MM.1S (cell line): ENCODE data around the gene ATAD3C.
"Not testable (repeated sequence)": the region's sequence is repeated elsewhere in the genome, so short reads cannot be mapped to it uniquely, and the experiment has no call there.

ENCODE experiments used
- DNase-seq: peaks from one replicate; pipeline ENCODE4 v3.0.0-alpha.2; 2015
- H2AFZ ChIP-seq: fragments of 300-600 bp; sonication (generic); 2 replicates; pipeline ENCODE4 v1.6.0; 2016; ENCODE audit warnings: antibody characterized with exemption, low read length
- H3F3A ChIP-seq: fragments of 300-600 bp; sonication (generic); 2 replicates; pipeline ENCODE4 v1.6.1; 2016; ENCODE audit warnings: mild to moderate bottlenecking, antibody characterized with exemption, low read length, moderate library complexity, mixed read lengths; ENCODE audit not compliant: insufficient read depth
- H3K27ac ChIP-seq: fragments of 300-600 bp; sonication (generic); 2 replicates; pipeline ENCODE4 v1.5.1; 2016; ENCODE audit warnings: mild to moderate bottlenecking, low read length
- H3K27me3 ChIP-seq: fragments of 300-600 bp; sonication (generic); replicated peaks from 2 replicates; pipeline ENCODE4 v1.6.0; 2016; ENCODE audit warnings: low read length; ENCODE audit not compliant: insufficient read depth
- H3K36me3 ChIP-seq: fragments of 300-600 bp; sonication (generic); replicated peaks from 2 replicates; pipeline ENCODE4 v1.6.1; 2016; ENCODE audit warnings: mild to moderate bottlenecking, low read length, mixed read lengths; ENCODE audit not compliant: insufficient read depth
- H3K4me1 ChIP-seq: fragments of 300-600 bp; sonication (generic); 2 replicates; pipeline ENCODE4 v1.6.1; 2016; ENCODE audit warnings: low read length, mixed read lengths
- H3K4me2 ChIP-seq: fragments of 300-600 bp; sonication (generic); 2 replicates; pipeline ENCODE4 v1.6.0; 2016; ENCODE audit warnings: low read depth, low read length
- H3K4me3 ChIP-seq: fragments of 300-600 bp; sonication (generic); 2 replicates; pipeline ENCODE4 v1.5.1; 2016; ENCODE audit warnings: low read length, mixed read lengths
- H3K79me2 ChIP-seq: fragments of 300-600 bp; sonication (generic); 2 replicates; pipeline ENCODE4 v1.6.1; 2016; ENCODE audit warnings: mixed run types, low read length, mixed read lengths
- H3K9ac ChIP-seq: fragments of 300-600 bp; sonication (generic); 2 replicates; pipeline ENCODE4 v1.6.1; 2016; ENCODE audit warnings: low read length, mixed read lengths
- H3K9me2 ChIP-seq: fragments of 300-600 bp; sonication (generic); replicated peaks from 2 replicates; pipeline ENCODE4 v1.6.1; 2016; ENCODE audit warnings: mild to moderate bottlenecking, low read length, mixed read lengths; ENCODE audit not compliant: insufficient read depth
- H3K9me3 ChIP-seq: fragments of 300-600 bp; sonication (generic); replicated peaks from 2 replicates; pipeline ENCODE4 v1.6.1; 2016; ENCODE audit warnings: mild to moderate bottlenecking, low read length, mixed read lengths; ENCODE audit not compliant: insufficient read depth
- H4K20me1 ChIP-seq: fragments of 300-600 bp; sonication (generic); 2 replicates; pipeline ENCODE4 v1.6.1; 2016; ENCODE audit warnings: mild to moderate bottlenecking, low read length, moderate library complexity, mixed read lengths; ENCODE audit not compliant: insufficient read depth
- EZH2 ChIP-seq: fragments of 300-600 bp; sonication (generic); optimal IDR thresholded peaks from 2 replicates; pipeline ENCODE3; 2017; ENCODE audit warnings: low read depth, mild to moderate bottlenecking, antibody characterized with exemption, low read length, mixed read lengths
- EZH2phosphoT487 ChIP-seq: fragments of 300-600 bp; sonication (generic); IDR thresholded peaks from 2 replicates; pipeline ENCODE4 v1.6.1; 2018; ENCODE audit warnings: antibody characterized with exemption, low read length
- TF ChIP-seq, protein P1 (sequence below): fragments of 300-600 bp; sonication (generic); IDR thresholded peaks from 2 replicates; pipeline ENCODE4 v1.5.1; 2016; ENCODE audit warnings: antibody characterized with exemption, low read length, mixed read lengths

The ATAD3C gene

DNA sequence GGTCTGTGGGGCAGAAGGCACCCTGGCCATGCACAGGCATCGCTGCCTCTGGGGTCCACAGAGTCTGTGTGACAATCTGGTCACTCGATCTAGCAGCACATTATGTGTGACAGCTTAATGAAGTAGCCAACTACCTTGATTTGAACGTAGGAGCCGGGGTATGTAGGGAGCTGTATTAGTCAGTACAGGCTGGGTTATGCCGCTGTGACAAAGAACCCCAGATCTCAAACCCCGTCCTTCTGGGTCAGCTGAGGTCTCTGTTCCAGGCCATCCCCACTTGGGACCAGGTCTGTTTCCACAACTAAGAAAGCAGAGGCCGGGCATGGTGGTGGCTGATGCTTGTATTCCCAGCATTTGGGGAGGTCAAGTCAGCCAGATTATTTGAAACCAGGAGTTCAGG is 13.8 kb downstream of the ATAD3C start:
- Histone ChIP-seq H3K36me3 (no peaks in the 10 kb centered on the region), H4K20me1 (no peaks in the 10 kb centered on the region), H3K4me3 (peak overlapping the region; percentile 68), H3F3A (peaks cover 13% of the 10 kb centered on the region; the same call in 1 of the 2 replicates), H3K9ac (peak overlapping the region; percentile 77; the same call in 1 of the 2 replicates), H3K79me2 (peaks cover 29% of the 10 kb centered on the region), H2AFZ (no peak overlapping the region; the same call in 1 of the 2 replicates), H3K27me3 (peaks cover 5% of the 10 kb centered on the region), H3K4me1 (peaks cover 9% of the 10 kb centered on the region; the same call in 1 of the 2 replicates), H3K9me3 (no peaks in the 10 kb centered on the region), H3K9me2 (no peaks in the 10 kb centered on the region), H3K27ac (peak overlapping the region; percentile 88; the same call in 1 of the 2 replicates), H3K4me2 (peak overlapping the region; percentile 96)
- TF ChIP-seq EZH2phosphoT487 (no peak), EZH2 (no peak)
- TF ChIP-seq, protein P1, sequence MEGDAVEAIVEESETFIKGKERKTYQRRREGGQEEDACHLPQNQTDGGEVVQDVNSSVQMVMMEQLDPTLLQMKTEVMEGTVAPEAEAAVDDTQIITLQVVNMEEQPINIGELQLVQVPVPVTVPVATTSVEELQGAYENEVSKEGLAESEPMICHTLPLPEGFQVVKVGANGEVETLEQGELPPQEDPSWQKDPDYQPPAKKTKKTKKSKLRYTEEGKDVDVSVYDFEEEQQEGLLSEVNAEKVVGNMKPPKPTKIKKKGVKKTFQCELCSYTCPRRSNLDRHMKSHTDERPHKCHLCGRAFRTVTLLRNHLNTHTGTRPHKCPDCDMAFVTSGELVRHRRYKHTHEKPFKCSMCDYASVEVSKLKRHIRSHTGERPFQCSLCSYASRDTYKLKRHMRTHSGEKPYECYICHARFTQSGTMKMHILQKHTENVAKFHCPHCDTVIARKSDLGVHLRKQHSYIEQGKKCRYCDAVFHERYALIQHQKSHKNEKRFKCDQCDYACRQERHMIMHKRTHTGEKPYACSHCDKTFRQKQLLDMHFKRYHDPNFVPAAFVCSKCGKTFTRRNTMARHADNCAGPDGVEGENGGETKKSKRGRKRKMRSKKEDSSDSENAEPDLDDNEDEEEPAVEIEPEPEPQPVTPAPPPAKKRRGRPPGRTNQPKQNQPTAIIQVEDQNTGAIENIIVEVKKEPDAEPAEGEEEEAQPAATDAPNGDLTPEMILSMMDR: no peak
- no peak for DNase-seq

DNA sequence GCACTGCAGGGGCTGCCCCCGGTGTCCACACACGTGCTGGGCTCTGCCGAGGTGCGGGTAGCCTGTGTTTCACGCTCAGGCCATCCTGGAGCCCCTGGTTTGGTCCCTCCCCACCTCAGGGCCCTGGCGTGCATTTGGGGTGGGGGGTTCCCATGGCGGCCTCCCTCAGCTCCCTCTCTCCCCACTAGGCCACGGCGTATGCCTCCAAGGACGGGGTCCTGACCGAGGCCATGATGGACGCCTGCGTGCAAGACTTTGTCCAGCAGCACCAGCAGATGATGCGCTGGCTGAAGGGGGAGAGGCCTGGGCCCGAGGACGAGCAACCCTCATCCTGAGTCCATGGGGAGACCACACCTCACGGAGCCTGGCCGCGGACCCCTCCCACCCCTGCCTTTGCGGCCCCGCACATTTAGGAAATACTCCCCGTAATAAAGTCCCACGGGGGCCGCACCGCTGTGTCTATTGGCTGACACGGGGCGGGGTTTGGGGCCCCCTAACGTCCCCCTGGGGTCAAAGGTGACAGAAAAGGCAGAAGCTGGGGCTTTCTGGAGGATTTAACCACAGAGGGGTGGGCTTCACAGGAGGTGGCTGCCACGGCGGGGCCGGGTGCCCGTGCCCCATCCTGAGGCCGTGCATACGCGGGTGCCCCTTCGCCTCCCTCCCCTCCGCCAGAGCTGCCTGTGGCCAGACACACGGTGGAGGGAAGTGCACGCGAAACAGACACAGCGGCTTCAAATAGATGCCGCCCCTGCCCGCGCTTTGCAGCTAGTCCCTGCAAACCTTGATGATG is 18.9 kb downstream of the ATAD3C start:
- H3F3A ChIP-seq: peaks cover 11% of the 10 kb centered on the region
- not testable (repeated sequence) for H3K27me3 ChIP-seq, H3K27ac ChIP-seq, H3K36me3 ChIP-seq, H3K9me3 ChIP-seq, H3K4me2 ChIP-seq, H3K4me3 ChIP-seq, H3K9me2 ChIP-seq, H2AFZ ChIP-seq, DNase-seq, H4K20me1 ChIP-seq, H3K4me1 ChIP-seq, H3K9ac ChIP-seq
- peaks cover 37% of the 10 kb centered on the region for H3K79me2 ChIP-seq

DNA sequence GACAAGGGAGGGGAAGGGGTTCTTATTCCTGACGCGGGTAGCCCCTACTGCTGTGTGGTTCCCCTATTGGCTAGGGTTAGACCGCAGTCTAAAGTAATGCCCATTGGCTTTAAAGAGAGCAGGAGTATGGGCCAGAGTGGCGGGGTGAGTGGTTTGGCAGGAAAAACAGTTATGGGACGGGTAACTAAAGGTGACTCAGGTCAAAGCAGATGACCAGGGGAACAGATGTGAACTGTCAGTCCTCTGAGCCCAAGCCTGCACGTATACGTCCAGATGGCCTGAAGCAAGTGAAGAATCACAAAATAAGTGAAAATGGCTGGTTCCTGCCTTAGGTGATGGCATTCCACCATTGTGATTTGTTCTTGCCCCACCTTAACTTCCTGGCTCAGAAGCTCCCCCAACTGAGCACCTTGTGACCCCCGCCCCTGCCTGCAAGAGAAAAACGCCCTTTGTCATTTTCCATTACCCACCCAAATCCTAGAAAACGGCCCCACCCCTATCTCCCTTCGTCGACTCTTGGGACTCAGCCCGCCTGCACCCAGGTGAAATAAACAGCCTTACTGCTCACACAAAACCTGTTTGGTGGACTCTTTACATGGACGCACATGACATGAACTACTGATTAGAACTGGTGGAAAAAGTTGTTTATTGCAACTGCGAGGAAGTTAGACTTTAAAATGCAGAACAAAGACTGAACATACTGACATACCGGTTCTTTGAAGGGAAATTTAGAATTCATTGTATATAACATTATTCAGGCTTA is 21.3 kb downstream of the ATAD3C start:
- H3K36me3 ChIP-seq: no peaks in the 10 kb centered on the region
- H3K27ac ChIP-seq: peak overlapping the region; percentile 63
- no peaks in the 10 kb centered on the region for H3K9me3 ChIP-seq
- H3K9me2 ChIP-seq: no peaks in the 10 kb centered on the region
- H2AFZ ChIP-seq: peak overlapping the region; percentile 80
- peak overlapping the region; percentile 82 for H3K4me3 ChIP-seq
- H3K9ac ChIP-seq: peak overlapping the region; percentile 77
- TF ChIP-seq EZH2phosphoT487: no peak
- no peak for TF ChIP-seq EZH2
- TF ChIP-seq, protein P1: no peak
- peak; percentile 31 for DNase-seq
- H3F3A ChIP-seq: peaks cover 11% of the 10 kb centered on the region
- no peaks in the 10 kb centered on the region; the same call in 1 of the 2 replicates for H4K20me1 ChIP-seq
- H3K4me1 ChIP-seq: no peaks in the 10 kb centered on the region
- H3K4me2 ChIP-seq: peak overlapping the region; percentile 80
- no peaks in the 10 kb centered on the region for H3K27me3 ChIP-seq
- H3K79me2 ChIP-seq: peaks cover 42% of the 10 kb centered on the region
